Endothelial cell of umbilical vein (primary cell): ENCODE measurements around the gene DPP7. TPM values are rescaled to one million over a fixed set of nuclear protein-coding genes. Genes with fewer than 3 reads are reported as not detected.

ENCODE experiments used
- BruUV-seq: library from RNA; stranded (reverse); fragments of 400-500 nt; replicated peaks from 2 replicates; lab custom pipeline; 2021; lab: Mats Ljungman, UMichigan
- CTCF ChIA-PET: fragments of 300-600, 350-600 bp; sonication (Branson Sonifier 250); formaldehyde crosslinking; loops from one replicate; lab custom pipeline; 2021; ENCODE audit warnings: antibody characterized with exemption, inconsistent platforms; lab: Charles Lee
- POLR2A ChIA-PET: fragments of 300-600, 350-600 bp; sonication (Branson Sonifier 250); formaldehyde crosslinking; loops from one replicate; lab custom pipeline; 2021; ENCODE audit warnings: antibody characterized with exemption, inconsistent platforms; lab: Charles Lee
- DNase-seq: peaks from one replicate; pipeline ENCODE4 v3.0.0-alpha.2; 2011; ENCODE audit warnings: low read depth, low spot score
- FAIRE-seq: peaks from 2 replicates; lab custom pipeline; 2011; peaks lifted over from hg19 to GRCh38; lab: Jason Lieb, UNC
- H2AFZ ChIP-seq: 2 replicates; pipeline ENCODE4 v1.6.0; 2012; ENCODE audit warnings: low read depth, low read length, control low read depth, inconsistent platforms
- H3K27ac ChIP-seq: 2 replicates; pipeline ENCODE4 v1.5.1; 2011; ENCODE audit warnings: low read depth, mild to moderate bottlenecking, control low read depth, low read length, moderate library complexity; ENCODE audit not compliant: insufficient read depth
- H3K27me3 ChIP-seq, 2 experiments: 2 replicates each; pipeline versions ENCODE4 v1.6.0 to v1.6.1; 2011; ENCODE audit warnings: low read length in 2 of 2, mixed read lengths in 1 of 2; ENCODE audit not compliant: control insufficient read depth in 2 of 2, insufficient read depth in 2 of 2
- H3K36me3 ChIP-seq, 2 experiments: 2 replicates in 1 of 2; 3 replicates in 1 of 2; pipeline ENCODE4 v1.5.1; 2011; ENCODE audit warnings: low read length in 2 of 2, mild to moderate bottlenecking in 1 of 2, moderate library complexity in 1 of 2; ENCODE audit not compliant: control insufficient read depth in 2 of 2, insufficient read depth in 2 of 2; ENCODE audit errors: extremely low read depth in 1 of 2
- H3K4me1 ChIP-seq: 3 replicates; pipeline ENCODE4 v1.5.1; 2011; ENCODE audit warnings: mild to moderate bottlenecking, low read length; ENCODE audit not compliant: control insufficient read depth, insufficient read depth; ENCODE audit errors: extremely low read depth
- H3K4me2 ChIP-seq: 2 replicates; pipeline ENCODE4 v1.6.1; 2011; ENCODE audit warnings: low read length, control low read depth, mixed read lengths; ENCODE audit not compliant: insufficient read depth
- H3K4me3 ChIP-seq, 3 experiments: fragments of 200-600 bp in 1 of 3; sonication (generic), shearing (Covaris generic) in 1 of 3; replicated peaks in 1 of 3; 2 replicates each; pipeline ENCODE4 v1.5.1; 2011 to 2016; ENCODE audit warnings: control low read depth in 3 of 3, low read length in 3 of 3, mild to moderate bottlenecking in 2 of 3, inconsistent platforms in 1 of 3, low read depth in 1 of 3, moderate library complexity in 1 of 3; ENCODE audit not compliant: insufficient read depth in 1 of 3
- H3K79me2 ChIP-seq: 2 replicates; pipeline ENCODE4 v1.6.0; 2012; ENCODE audit warnings: low read length, inconsistent platforms; ENCODE audit not compliant: control insufficient read depth, insufficient read depth
- H3K9ac ChIP-seq: replicated peaks from 2 replicates; pipeline ENCODE3; 2011; ENCODE audit warnings: low read length, control low read depth; ENCODE audit not compliant: insufficient read depth; ENCODE audit errors: extremely low read depth
- H3K9me1 ChIP-seq: replicated peaks from 3 replicates; pipeline ENCODE4 v1.6.0; 2011; ENCODE audit warnings: mild to moderate bottlenecking, low read length; ENCODE audit not compliant: control insufficient read depth, insufficient read depth; ENCODE audit errors: extremely low read depth
- H3K9me3 ChIP-seq: replicated peaks from 2 replicates; pipeline ENCODE4 v1.5.1; 2012; ENCODE audit warnings: low read length, inconsistent platforms; ENCODE audit not compliant: control insufficient read depth, insufficient read depth
- H4K20me1 ChIP-seq: replicated peaks from 2 replicates; pipeline ENCODE3; 2011; ENCODE audit warnings: mild to moderate bottlenecking, low read length; ENCODE audit not compliant: control insufficient read depth, insufficient read depth; ENCODE audit errors: extremely low read depth
- EZH2 ChIP-seq: IDR thresholded peaks from 2 replicates; pipeline ENCODE4 v1.6.1; 2012; ENCODE audit warnings: borderline replicate concordance, low read depth, mild to moderate bottlenecking, moderate library complexity, low read length, inconsistent platforms; ENCODE audit not compliant: severe bottlenecking
- FOS ChIP-seq: IDR thresholded peaks from 2 replicates; pipeline ENCODE4 v1.6.1; 2011; ENCODE audit warnings: mild to moderate bottlenecking, low read length, moderate library complexity, borderline replicate concordance; ENCODE audit not compliant: insufficient read depth
- GATA2 ChIP-seq: IDR thresholded peaks from 2 replicates; pipeline ENCODE4 v1.7.0; 2011; ENCODE audit warnings: low read depth, mild to moderate bottlenecking, moderate library complexity, mixed read lengths, low read length; ENCODE audit not compliant: insufficient read length, insufficient read depth
- JUN ChIP-seq: IDR thresholded peaks from 2 replicates; pipeline ENCODE4 v1.6.1; 2011; ENCODE audit warnings: borderline replicate concordance, low read depth; ENCODE audit not compliant: insufficient read length, insufficient read depth
- MYC ChIP-seq: IDR thresholded peaks from one replicate; pipeline ENCODE4 v1.6.1; 2011; ENCODE audit warnings: mild to moderate bottlenecking, low read depth, low read length
- POLR2A ChIP-seq: IDR thresholded peaks from 2 replicates; pipeline ENCODE4 v1.6.1; 2012; ENCODE audit warnings: low read depth, mild to moderate bottlenecking, control low read depth, low read length
- POLR2AphosphoS5 ChIP-seq: IDR thresholded peaks from 2 replicates; pipeline ENCODE4 v1.6.1; 2012; ENCODE audit warnings: low read depth, mild to moderate bottlenecking, control low read depth, low read length, moderate library complexity; ENCODE audit not compliant: insufficient read depth
- dilution Hi-C: fragments of 300-500 bp; cut with MboI; formaldehyde crosslinking; loops from one replicate; pipeline ENCODE4 v1.15.0; 2019; ENCODE audit warnings: low sequenced_read_pairs; ENCODE audit not compliant: extremely low pct_ligation_motif_present
- intact Hi-C: fragments of 100-400 bp; cut with micrococcal nuclease; formaldehyde crosslinking; loops from one replicate; pipeline ENCODE4 v1.10.0; 2022
- polyA plus RNA-seq, 4 experiments: library from polyadenylated mRNA; depleted of rRNA in 3 of 4; stranded (reverse) in 3 of 4; unstranded in 1 of 4; fragments of >200 nt; gene quantifications; 2 replicates each; pipeline versions ENCODE4 v1.2.1 to v1.2.3, GENCODE V29; 2011 to 2012; ENCODE audit warnings: missing spikeins in 1 of 4
- total RNA-seq: library from RNA; stranded (reverse); gene quantifications from 2 replicates; pipeline ENCODE4 v1.2.3, GENCODE V29; 2021
- TF ChIP-seq, protein P1 (sequence below): IDR thresholded peaks from 2 replicates; pipeline ENCODE4 v1.6.1; 2011; ENCODE audit not compliant: insufficient read depth, insufficient read length
- TF ChIP-seq, protein P2 (sequence below), 2 donors: IDR thresholded peaks; 1 replicate in 1 of 2; 2 replicates in 1 of 2; pipeline ENCODE4 v1.5.1; 2011; ENCODE audit warnings: low read length in 2 of 2, mild to moderate bottlenecking in 2 of 2, moderate library complexity in 2 of 2, control low read depth in 1 of 2, inconsistent platforms in 1 of 2, low read depth in 1 of 2; ENCODE audit not compliant: insufficient read depth in 1 of 2; ENCODE audit errors: extremely low read depth in 1 of 2

The DPP7 gene
- total and polyA plus RNA-seq, 2 donors (not counting 3 experiments of a cell fraction or from before 2014, with no cell fraction given) = 149 to 200 TPM

DNA sequence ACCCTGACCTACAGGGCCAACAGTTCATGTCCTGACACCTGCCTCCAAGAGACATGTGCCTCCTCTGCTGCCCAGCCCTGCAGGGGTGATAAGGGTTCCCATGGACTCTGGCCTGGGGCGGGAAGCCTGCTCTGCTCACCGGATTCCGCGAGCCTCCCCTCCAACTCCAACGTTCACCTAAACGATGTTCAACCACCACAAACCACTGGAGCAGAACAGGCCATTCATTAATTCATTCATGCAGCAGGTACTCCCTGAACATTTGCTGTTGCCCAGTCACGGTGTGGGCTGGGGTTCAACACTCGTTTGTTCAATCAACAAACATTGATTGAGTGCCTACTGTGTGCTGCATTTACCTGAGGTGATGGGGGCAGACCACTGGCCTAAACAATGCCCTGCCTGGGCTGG is 40.5 kb downstream of the DPP7 start:
- H3K4me2 ChIP-seq = no peak overlapping the region
- no peaks in the 10 kb centered on the region for H3K36me3 ChIP-seq
- TF ChIP-seq MYC (no peak), FOS (no peak), POLR2A (no peak), POLR2AphosphoS5 (no peak), JUN (no peak), GATA2 (no peak), EZH2 (no peak)
- TF ChIP-seq, protein P1, sequence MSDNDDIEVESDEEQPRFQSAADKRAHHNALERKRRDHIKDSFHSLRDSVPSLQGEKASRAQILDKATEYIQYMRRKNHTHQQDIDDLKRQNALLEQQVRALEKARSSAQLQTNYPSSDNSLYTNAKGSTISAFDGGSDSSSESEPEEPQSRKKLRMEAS = no peak
- TF ChIP-seq, protein P2, sequence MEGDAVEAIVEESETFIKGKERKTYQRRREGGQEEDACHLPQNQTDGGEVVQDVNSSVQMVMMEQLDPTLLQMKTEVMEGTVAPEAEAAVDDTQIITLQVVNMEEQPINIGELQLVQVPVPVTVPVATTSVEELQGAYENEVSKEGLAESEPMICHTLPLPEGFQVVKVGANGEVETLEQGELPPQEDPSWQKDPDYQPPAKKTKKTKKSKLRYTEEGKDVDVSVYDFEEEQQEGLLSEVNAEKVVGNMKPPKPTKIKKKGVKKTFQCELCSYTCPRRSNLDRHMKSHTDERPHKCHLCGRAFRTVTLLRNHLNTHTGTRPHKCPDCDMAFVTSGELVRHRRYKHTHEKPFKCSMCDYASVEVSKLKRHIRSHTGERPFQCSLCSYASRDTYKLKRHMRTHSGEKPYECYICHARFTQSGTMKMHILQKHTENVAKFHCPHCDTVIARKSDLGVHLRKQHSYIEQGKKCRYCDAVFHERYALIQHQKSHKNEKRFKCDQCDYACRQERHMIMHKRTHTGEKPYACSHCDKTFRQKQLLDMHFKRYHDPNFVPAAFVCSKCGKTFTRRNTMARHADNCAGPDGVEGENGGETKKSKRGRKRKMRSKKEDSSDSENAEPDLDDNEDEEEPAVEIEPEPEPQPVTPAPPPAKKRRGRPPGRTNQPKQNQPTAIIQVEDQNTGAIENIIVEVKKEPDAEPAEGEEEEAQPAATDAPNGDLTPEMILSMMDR (IDR thresholded peaks at IDR 0.05; ENCODE audit: extremely low read depth in 1 of 2, insufficient read depth in 1 of 2, low read depth in 1 of 2, low read length in 2 of 2) = no peak
- H4K20me1 ChIP-seq = no peaks in the 10 kb centered on the region
- H3K9ac ChIP-seq = no peak overlapping the region
- no peak overlapping the region for H3K27ac ChIP-seq
- no TSS peak for BruUV-seq
- H3K4me3 ChIP-seq = no peak overlapping the region
- H3K4me1 ChIP-seq = peaks cover 16% of the 10 kb centered on the region
- dilution Hi-C loops (no loop called here), intact Hi-C loops (no loop called here)
- H3K9me1 ChIP-seq = no peaks in the 10 kb centered on the region
- CTCF ChIA-PET = no interaction called here
- peaks cover 12% of the 10 kb centered on the region for H3K79me2 ChIP-seq
- POLR2A ChIA-PET = no interaction called here
- DNase-seq = no peak
- FAIRE-seq = no peak
- H2AFZ ChIP-seq = no peak overlapping the region
- no peaks in the 10 kb centered on the region for H3K9me3 ChIP-seq
- no peaks in the 10 kb centered on the region for H3K27me3 ChIP-seq
